H54 (cell line): ENCODE data around the gene SHC4.

Source experiments
- DNase-seq: peaks from one replicate; pipeline ENCODE4 v3.0.0; 2011; ENCODE audit warnings: low spot score, mixed read lengths; ENCODE audit not compliant: insufficient read length
- FAIRE-seq: peaks from 3 replicates; lab custom pipeline; 2011; peaks lifted over from hg19 to GRCh38; lab: Jason Lieb, UNC
- POLR2A ChIP-seq: IDR thresholded peaks from 2 replicates; pipeline ENCODE4 v1.6.1; 2011; ENCODE audit warnings: low read depth, mild to moderate bottlenecking, low read length

SHC4 gene

GRCh38 chr15:48954538-48954937 lies 9.2 kb downstream of the SHC4 start:
- no peak for TF ChIP-seq POLR2A
- DNase-seq, result peak; percentile 8
- FAIRE-seq, result no peak

- no peak for DNase-seq
- TF ChIP-seq POLR2A, result no peak
- FAIRE-seq, result no peak
These were observed 16.9 kb downstream of the SHC4 start for GRCh38 chr15:48946840-48947187.

- DNase-seq (peak; percentile 5), FAIRE-seq (peak; percentile 15)
- TF ChIP-seq POLR2A, result no peak
These were observed 17.5 kb downstream of the SHC4 start for GRCh38 chr15:48946074-48946839.

GRCh38 chr15:48945386-48945785 lies 18.3 kb downstream of the SHC4 start:
- DNase-seq (no peak), FAIRE-seq (no peak)
- TF ChIP-seq POLR2A, result no peak

GRCh38 chr15:48941904-48942303 lies 21.8 kb downstream of the SHC4 start:
- TF ChIP-seq POLR2A, result no peak
- no peak for DNase-seq
- FAIRE-seq, result no peak

- DNase-seq (peak; percentile 9), FAIRE-seq (no peak)
- TF ChIP-seq POLR2A, result no peak
These were observed 23.2 kb downstream of the SHC4 start for GRCh38 chr15:48940508-48940907.

- DNase-seq (peak; percentile 26), FAIRE-seq (peak; percentile 61)
- no peak for TF ChIP-seq POLR2A
These were observed 24.1 kb downstream of the SHC4 start for GRCh38 chr15:48939648-48940047.

GRCh38 chr15:48937886-48938285 lies 25.8 kb downstream of the SHC4 start:
- FAIRE-seq (no peak), DNase-seq (no peak)
- TF ChIP-seq POLR2A, result no peak

- no peak for DNase-seq
- no peak for FAIRE-seq
- no peak for TF ChIP-seq POLR2A
These were observed 27.1 kb downstream of the SHC4 start for GRCh38 chr15:48936666-48937065.

- TF ChIP-seq POLR2A, result no peak
- FAIRE-seq (no peak), DNase-seq (no peak)
These were observed 28.5 kb downstream of the SHC4 start for GRCh38 chr15:48935236-48935635.

GRCh38 chr15:48930735-48931134 lies 33.0 kb downstream of the SHC4 start:
- DNase-seq (no peak), FAIRE-seq (no peak)

GRCh38 chr15:48929661-48930060 lies 34.1 kb downstream of the SHC4 start:
- no peak for FAIRE-seq
- DNase-seq, result no peak
- TF ChIP-seq POLR2A, result no peak

More at GRCh38 chr15:48930735-48931134, 33.0 kb downstream of the SHC4 start:
- no peak for TF ChIP-seq POLR2A

- FAIRE-seq (no peak), DNase-seq (no peak)
- no peak for TF ChIP-seq POLR2A
These were observed 34.7 kb downstream of the SHC4 start for GRCh38 chr15:48928877-48929538.

GRCh38 chr15:48925714-48926223 lies 38.0 kb downstream of the SHC4 start:
- DNase-seq, result peak; percentile 37
- TF ChIP-seq POLR2A, result no peak
- peak; percentile 20 for FAIRE-seq
